ENCODE data around the gene DNM1.

The DNM1 gene

GRCh38 chr9:128203024-128203706 lies at the start of gene DNM1:
Gene DNM1 (plus strand): TSS chr9:128203379. CDS start chr9:128203471, 92 bp downstream.
- DNase-seq: peak; percentile 6 to 23

GRCh38 chr9:128153947-128154695 lies 49.1 kb upstream of the DNM1 start:
- no peak for DNase-seq

GRCh38 chr9:128155736-128156500 lies 47.3 kb upstream of the DNM1 start:
- no peak for DNase-seq

DNA sequence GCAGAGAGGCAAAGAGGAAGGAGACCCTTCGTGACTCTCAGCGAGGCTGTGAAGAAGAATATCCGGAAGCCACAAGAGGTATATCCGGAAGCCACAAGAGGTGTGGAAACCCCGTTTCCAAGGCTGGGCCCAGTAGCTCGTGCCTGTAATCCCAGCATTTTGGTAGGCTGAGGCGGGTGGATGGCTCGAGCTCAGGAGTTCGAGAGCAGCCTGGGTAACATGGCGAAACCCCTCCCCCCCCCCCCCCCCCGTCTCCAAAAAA lies 43.7 kb upstream of the DNM1 start:
- no peak for DNase-seq

DNA sequence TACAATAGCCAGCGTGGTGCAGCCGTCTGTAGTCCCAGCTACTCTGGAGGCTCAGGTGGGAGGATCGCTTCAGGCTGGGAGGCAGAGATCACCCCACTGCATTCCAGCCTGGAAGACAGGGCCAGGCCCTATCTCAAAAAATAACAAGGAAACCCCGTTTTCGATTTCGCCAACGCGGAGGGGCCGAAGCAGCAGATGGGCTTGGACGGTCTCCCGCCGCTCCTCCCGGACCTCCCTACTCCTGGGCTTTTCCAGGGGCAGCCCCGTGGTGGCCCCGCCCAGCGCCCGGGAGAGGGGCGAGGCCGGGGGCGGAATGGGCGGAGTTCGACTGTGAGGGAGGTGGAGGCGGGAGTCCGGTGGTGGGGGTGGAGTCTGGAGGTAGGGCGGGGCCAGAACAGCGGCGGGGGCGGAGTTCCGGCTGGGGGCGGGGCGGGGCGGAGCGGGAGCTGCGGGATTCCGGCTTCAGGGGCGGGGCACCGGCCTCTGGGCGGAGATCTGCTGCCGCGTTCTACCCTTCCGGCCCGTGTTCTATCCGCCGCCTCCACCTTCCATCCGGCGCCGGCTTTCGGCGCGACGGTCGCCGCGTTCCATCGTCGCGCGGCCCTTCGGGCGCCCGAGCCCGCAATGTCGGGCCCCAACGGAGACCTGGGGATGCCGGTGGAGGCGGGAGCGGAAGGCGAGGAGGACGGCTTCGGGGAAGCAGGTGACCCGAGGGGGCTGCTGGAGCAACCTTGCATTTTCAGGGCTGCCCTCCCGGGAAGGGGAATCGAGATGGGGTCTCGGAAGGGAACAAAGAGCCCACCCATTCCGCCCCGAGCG lies 43.2 kb upstream of the DNM1 start, which contains the start of gene BBLN:
Gene BBLN, plus strand, starts transcription at position 482 of the 819 bp plus-strand sequence. Its CDS starts 143 bp downstream, at position 625.
- peak; percentile 44 to 81 for DNase-seq

- no peak for DNase-seq
Measured at GRCh38 chr9:128160603-128160987, 42.6 kb upstream of the DNM1 start.

DNA sequence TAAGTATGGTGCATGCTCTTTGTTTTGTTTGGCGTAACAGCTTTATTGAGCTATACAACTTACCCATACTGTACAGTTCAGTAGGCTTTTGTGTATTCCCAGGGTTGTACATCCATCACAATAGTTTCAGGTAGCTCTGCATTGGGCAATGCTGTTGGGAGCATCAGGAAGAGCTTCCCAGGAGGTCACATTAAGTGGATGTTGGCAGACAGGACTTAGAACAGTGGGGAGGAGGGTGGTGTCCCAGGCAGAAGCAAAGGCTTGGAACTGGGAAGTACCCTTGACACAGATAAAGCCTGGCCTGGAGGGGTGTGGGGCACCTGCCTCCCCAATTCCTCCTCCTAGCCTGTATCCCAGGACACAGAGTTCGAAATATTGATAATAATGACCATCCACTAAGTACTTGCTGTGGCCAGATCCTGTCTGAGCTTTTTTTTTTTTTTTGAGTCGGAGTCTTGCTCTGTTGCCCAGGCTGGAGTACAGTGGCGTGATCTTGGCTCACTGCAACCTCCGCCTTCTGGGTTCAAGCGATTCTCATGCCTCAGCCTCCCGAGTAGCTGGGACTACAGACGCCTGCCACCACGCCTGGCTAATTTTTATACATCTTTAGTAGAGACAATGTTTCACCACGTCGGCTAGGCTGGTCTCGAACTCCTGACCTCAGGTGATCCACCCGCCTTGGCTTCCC lies 41.8 kb upstream of the DNM1 start:
- DNase-seq: no peak

GRCh38 chr9:128162215-128163026 lies 40.8 kb upstream of the DNM1 start:
- DNase-seq: no peak

DNA sequence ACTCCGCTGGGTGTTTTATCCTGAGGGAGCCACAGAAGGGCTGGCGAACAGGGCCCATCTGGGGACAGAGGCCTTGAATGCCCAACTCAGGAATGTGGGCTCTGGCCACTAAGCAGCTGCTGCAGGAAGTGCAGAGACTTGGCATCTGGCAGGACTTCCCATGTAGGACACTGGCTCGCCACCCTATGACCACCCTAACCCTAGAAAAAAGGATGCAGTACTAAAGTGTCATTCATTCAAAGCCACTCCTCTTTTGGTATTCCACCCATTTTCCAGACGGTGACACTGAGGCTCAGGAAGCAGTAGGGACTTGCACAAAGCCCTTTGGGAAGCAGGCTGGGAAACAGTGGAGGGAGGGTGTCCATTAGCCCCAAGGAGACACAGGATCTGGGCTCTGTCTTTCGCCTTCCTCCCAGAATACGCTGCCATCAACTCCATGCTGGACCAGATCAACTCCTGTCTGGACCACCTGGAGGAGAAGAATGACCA lies 40.1 kb upstream of the DNM1 start:
- DNase-seq: no peak

DNA sequence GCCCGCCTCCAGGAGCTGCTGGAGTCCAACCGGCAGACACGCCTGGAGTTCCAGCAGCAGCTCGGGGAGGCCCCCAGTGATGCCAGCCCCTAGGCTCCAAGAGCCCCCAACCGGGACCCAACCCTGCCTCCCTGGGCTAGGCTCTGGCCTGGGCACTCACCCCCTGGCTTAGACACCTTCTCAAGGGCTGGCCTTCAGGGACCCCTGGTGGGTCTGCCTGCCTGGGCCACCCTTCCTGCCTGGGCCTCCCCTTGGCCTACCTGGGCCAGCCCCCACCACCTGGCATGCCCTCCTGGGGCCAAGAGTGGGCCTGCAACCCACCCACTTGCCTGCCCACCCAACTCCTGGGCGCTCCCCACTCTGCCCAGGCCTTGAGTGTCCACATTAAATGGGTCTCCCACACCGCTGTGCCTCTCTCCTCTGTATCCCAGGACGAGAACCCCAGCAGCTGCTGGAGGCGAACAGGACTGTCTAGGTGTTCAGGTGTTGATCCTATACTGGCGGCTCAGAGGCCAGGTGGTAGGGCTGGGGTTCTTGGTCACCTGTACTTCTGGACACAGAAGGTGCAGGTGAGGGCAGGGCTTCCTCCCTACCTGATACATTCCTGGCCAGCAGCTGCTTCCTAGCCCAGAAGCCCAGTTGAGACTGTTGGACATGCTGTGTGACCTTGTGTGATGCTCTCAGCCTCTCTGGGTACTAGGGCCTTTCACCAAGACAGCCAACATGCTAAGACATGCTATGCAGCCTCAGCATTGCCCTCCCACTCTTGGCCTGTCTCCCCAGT lies 39.5 kb upstream of the DNM1 start:
- no peak for DNase-seq

DNA sequence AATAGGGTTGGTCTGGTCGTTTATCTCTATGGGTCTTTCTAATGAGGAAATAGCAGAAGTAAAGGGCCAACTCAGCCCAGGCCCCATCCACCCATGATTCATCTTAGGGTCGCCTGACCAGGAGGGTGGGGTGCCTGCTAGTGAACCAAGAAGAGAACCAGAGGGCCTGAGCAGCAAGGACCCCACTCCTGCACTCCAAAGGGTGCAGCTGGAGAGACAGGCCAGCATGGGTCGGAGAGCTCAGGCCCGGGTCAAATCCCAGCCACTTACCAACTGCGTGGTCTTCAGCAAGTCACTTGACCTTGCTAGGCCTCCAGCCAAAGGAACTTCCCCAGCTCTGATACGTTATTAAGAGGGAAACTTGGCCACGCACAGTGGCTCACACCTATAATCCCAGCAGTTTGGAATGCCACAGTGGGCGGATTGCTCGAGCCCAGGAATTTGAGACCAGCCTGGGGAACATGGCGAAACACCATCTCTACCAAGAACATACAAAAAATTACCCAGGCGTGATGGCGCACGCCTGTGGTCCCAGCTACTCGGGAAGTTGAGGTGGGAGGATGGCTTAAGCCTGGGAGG lies 38.8 kb upstream of the DNM1 start:
- no peak for DNase-seq

GRCh38 chr9:128166169-128166568 lies 37.0 kb upstream of the DNM1 start:
- no peak for DNase-seq

GRCh38 chr9:128167209-128167608 lies 36.0 kb upstream of the DNM1 start:
- no peak for DNase-seq

DNA sequence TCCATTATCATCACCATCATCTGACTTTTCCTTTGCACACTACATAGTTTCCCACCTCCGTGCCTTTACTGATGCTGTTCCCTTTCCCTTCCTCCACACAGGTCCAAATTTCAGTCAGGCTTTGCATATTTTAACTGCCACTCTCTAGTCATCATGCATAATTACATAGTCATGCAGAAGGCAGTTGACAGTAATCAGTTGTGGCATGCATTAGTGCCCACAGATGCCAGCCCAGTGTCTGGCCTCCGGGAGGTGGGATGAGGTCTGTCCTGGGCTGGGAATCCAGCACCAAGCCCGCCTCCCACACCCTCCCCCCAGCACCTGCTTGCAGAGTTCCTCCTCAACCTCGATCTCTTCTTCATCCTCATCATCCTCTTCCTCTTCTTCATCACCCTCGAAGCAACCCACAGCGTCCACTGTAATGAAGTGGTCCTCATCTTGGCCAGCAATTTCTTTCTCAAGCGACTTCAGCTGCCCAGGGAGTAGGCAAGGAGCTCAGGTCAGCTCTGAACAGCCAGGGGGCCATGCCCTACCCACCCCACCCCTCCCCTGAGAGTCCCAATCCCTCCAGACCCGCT lies 34.4 kb upstream of the DNM1 start:
- no peak for DNase-seq

DNA sequence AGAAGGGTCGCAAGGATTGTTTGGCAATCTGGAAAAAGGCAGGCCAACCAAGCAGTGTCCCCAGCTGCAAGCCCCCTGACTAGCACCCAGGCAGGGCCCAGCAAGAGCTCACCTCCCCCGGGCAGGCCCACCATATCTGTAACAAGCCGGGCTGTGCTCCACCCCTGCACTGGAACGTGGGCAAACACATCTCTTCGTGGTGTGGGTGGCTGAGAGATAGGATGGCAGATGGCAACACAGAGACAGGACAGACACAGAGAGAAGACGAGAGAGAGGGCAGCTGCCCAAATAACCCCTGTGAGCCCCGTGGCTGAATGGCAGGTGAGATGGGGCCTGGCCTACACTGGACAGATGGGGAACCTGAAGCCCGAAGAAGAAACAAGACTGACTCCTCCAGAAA lies 33.7 kb upstream of the DNM1 start:
- no peak for DNase-seq

DNA sequence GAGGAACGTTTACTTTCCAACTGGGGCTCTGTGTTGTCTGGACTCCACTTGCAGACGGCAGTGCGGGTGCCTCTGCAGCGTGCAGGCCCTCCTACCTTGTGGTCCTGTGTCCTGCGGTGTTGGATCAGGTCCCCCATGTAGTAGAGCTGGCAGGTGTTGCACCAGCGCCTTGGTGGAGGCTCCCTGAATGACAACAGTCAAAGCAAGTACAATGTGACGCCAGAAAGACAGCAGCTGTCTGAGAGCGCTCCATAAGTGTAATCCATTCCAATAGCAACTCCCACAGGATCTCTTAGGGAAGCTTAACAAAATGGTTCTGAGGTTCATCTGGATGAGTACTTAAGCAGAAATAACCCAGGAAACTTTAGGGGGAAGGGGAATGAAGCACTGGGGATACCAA lies 33.3 kb upstream of the DNM1 start:
- no peak for DNase-seq

GRCh38 chr9:128174062-128174461 lies 29.1 kb upstream of the DNM1 start:
- DNase-seq: no peak

GRCh38 chr9:128175102-128175563 lies 28.0 kb upstream of the DNM1 start:
- no peak for DNase-seq

DNA sequence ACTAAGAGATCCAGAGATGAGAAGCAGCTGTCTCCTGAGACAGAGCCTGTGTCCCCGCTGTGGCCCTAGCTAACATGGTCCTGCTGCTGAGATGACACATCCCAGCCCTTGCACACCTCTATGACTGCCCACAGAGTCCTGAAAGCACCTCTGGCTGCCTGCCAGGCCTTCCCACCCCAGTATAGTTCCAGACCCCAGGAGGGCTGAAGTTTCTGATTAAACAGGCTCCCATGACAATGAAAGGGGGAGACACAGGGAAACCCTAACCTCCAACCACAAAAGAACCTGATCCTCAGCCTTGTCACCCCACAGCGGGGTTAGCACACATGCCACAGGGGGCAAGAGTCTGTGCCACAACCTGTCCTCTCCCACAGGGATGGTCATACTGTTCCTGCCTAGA lies 27.5 kb upstream of the DNM1 start:
- DNase-seq: no peak
